ENCODE results near the gene TRABD. TPM values are rescaled to one million over a fixed set of nuclear protein-coding genes. Genes with fewer than 3 reads are reported as not detected.
A peak's percentile ranks its signal among the peaks of the same experiment; 100 is the strongest.
"Not testable (repeated sequence)": the region's sequence is repeated elsewhere in the genome, so short reads cannot be mapped to it uniquely, and the experiment has no call there.

TRABD gene
- total RNA-seq, 1 donor from 2014 or later, result 43.7 TPM

- DNase-seq, result no peak
- Histone ChIP-seq H3K27ac (no peak overlapping the region), H3K36me3 (no peaks in the 10 kb centered on the region), H3K9me3 (no peaks in the 10 kb centered on the region), H3K4me3 (no peak overlapping the region), H3K4me1 (no peaks in the 10 kb centered on the region), H3K27me3 (ENCODE audit: low read depth) (peaks cover 20% of the 10 kb centered on the region)
- no peak for ATAC-seq
- TF ChIP-seq CTCF (IDR thresholded peaks at IDR 0.05), result no peak
- intact Hi-C loops (cut with DNase I), result no loop called here
These were observed 20.1 kb upstream of the TRABD start for GRCh38 chr22:50165436-50166123.

- Histone ChIP-seq H3K36me3 (no peaks in the 10 kb centered on the region), H3K4me1 (no peaks in the 10 kb centered on the region), H3K9me3 (no peaks in the 10 kb centered on the region), H3K4me3 (no peak overlapping the region), H3K27me3 (ENCODE audit: low read depth) (peaks cover 26% of the 10 kb centered on the region), H3K27ac (no peak overlapping the region)
- no peak for DNase-seq
- ATAC-seq, result no peak
- intact Hi-C loops (cut with DNase I), result no loop called here
- no peak for TF ChIP-seq CTCF (IDR thresholded peaks at IDR 0.05)
These were observed 17.8 kb upstream of the TRABD start for GRCh38 chr22:50167689-50168489.

GRCh38 chr22:50168490-50169180 lies 17.1 kb upstream of the TRABD start:
- not testable (repeated sequence) for H3K9me3 ChIP-seq, ATAC-seq, H3K27ac ChIP-seq

GRCh38 chr22:50169181-50169759 lies 16.4 kb upstream of the TRABD start:
- intact Hi-C loops (cut with DNase I), result no loop called here
- ATAC-seq (no peak), DNase-seq (no peak)
- Histone ChIP-seq H3K4me3 (peak overlapping the region; percentile 44), H3K27me3 (ENCODE audit: low read depth) (peaks cover 25% of the 10 kb centered on the region), H3K9me3 (no peaks in the 10 kb centered on the region), H3K36me3 (no peaks in the 10 kb centered on the region), H3K27ac (no peak overlapping the region), H3K4me1 (no peaks in the 10 kb centered on the region)
- no peak for TF ChIP-seq CTCF (IDR thresholded peaks at IDR 0.05)

More at GRCh38 chr22:50168490-50169180, 17.1 kb upstream of the TRABD start:
- peaks cover 25% of the 10 kb centered on the region for H3K27me3 ChIP-seq (ENCODE audit: low read depth)
- intact Hi-C loops (cut with DNase I); DNase-seq; H3K4me3 ChIP-seq; H3K4me1 ChIP-seq; H3K36me3 ChIP-seq: not testable (repeated sequence)

GRCh38 chr22:50169774-50170341 lies 15.9 kb upstream of the TRABD start:
- Histone ChIP-seq H3K27ac (no peak overlapping the region), H3K4me1 (no peaks in the 10 kb centered on the region), H3K4me3 (peak overlapping the region; percentile 44), H3K9me3 (no peaks in the 10 kb centered on the region), H3K27me3 (ENCODE audit: low read depth) (peaks cover 25% of the 10 kb centered on the region), H3K36me3 (no peaks in the 10 kb centered on the region)
- ATAC-seq (peak; percentile 25 to 28), DNase-seq (peak; percentile 64)
- TF ChIP-seq CTCF (IDR thresholded peaks at IDR 0.05), result no peak
- intact Hi-C loops (cut with DNase I), result no loop called here

Data from lower lobe of right lung (tissue), 2 donors.